Stimulated activated CD8-positive, alpha-beta memory T cell treated with anti-CD3 and anti-CD28 coated beads, Interleukin-4, amount 100 ng/mL, for 24 hours (primary cell): ENCODE results near the gene UNC13C.

Source experiments
- DNase-seq: peaks from one replicate; pipeline ENCODE4 v3.0.0-alpha.2; 2020; ENCODE audit warnings: low read depth

The UNC13C gene

DNA sequence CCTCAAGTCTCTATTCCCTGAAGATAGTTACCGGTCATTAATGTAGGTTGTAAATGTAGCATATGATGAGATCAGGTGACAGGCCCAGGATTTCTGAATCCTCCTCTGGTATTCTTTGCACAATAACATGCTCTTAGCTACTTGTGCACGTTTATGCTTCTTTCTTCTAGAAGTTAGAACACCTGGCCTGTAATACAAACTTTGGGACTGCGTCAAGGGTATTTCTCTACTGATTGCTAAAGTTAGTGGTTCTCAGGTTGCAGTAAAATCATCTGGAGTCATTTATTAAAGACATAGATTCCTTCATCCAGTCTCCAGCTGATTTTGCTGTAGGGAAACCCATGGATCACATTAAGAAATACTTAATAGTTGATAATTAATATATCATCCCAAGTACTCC is 48.0 kb downstream of the UNC13C start:
- DNase-seq = no peak

DNA sequence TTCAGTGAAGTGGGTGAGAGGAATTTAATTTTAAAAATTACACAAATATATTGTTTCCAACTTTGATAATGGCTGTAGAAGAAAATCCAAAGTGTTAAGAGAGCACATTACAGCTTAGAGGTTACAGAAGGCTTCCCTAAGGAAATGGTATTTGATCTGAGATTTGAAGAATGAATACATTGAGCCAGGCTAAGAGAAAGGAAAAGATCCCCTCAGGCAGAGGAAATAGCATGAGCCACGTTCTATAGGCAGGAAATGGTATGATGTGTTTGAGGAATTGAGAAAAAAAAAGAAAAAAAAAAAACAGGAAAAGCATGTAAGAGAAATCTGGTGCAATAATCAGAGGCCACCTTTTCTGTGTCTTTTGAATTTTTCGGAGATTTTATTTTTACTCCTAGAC is 48.6 kb downstream of the UNC13C start:
- no peak for DNase-seq

DNA sequence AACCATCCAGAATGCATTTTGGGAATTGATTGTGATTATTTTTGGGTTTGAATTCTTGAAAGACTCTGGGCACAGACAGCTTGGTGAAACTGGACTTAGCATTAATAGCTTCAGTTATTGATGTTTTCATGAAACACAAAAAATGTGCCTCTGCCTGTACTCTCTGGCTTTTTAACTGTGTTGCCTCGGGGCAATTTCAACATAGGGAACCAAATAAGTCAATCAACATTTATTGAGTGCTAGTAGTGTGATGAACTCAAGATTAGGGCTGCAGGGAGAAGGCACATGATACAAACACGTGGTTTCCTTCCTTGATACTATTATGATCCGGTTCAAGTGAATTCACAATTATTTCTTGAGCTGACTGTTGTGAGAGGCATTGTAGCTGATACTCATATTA is 50.8 kb downstream of the UNC13C start:
- no peak for DNase-seq

DNA sequence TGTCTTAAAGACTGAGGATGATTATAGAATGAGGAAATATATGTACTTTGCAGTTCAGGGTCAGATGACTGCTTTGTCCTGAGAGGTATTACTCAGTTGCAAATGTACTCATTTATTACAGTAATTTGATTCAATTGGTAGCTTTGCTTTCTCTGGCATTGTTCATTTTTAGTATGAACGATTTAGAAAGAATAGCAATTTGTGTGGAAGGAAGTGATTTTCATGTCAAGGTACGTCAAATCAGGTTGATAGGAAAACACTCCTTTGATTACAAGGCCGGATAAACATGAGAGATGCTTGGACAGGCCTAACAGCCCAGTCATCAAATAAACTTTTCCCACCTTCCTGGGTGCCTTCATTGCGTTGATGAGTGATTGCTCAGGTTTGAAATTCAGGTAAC is 53.8 kb downstream of the UNC13C start:
- DNase-seq = no peak

DNA sequence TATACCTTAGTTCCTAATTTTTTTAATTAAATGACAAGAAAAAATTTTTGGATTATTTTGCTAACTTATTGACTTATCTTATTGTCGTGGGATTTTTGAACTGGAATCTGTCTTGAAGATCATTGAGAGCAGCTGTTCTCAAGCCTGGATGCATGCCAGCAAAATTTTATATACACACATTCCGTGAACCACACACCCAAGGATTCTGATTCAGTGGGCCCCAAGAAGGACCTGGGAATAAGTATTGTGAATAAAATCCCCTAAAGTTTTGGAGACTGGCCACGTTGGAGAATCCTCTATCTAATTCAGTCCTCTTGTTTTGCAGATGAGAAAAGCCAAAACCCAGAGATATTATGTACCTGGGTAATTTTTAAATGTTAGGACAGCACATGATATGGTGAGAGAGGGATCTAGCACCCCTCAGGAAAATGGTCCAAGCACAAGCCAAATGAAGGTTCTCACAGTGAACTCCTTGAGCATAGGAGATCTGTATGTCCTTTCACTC is 55.2 kb downstream of the UNC13C start:
- no peak for DNase-seq

DNA sequence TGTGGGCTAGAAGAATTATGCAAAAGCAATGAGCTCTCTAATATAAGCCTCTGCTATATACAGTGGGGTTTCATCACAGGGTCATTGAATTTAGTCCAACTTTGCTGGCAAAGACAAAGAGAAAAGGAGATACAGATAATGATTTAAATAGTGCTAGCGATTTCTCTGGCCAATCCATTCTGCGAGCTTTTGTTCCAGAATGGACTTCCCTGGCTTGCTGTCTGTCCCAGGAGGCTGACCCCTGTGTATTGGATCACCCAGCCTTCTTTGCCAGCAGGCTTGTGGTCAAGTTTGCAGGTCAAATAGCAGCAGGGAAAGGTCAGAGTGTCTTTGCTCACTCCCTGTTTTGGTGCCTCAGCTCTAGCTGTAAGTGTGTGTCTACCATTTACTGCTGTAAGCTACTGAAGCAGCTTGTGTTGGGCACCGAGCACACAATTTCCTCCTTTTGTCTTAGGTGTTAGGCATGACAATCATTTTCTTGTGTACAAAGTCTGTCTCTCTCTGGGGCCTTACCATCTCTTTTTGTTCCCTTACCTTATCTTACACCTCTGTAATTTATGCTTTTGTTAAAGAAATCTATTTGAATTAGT is 55.7 kb downstream of the UNC13C start:
- no peak for DNase-seq

DNA sequence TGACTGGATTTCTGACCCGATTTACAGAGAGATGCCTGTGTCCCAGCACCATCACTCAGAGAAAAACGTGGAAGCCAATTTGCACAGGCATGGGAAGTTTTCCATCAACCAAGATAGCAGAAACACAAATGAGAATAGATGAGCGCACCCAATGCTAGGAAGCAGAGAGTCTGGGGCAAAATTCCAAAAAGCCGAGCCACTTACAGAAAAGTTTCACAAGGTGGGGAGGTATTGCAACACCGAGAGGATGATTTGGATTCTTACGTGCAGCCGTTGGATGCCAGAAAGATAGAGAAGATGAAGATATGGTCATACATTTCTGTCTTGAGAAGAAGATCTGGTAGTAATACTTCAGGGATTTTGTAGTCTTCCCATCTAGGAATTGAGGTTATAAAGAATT is 57.4 kb downstream of the UNC13C start:
- no peak for DNase-seq

DNA sequence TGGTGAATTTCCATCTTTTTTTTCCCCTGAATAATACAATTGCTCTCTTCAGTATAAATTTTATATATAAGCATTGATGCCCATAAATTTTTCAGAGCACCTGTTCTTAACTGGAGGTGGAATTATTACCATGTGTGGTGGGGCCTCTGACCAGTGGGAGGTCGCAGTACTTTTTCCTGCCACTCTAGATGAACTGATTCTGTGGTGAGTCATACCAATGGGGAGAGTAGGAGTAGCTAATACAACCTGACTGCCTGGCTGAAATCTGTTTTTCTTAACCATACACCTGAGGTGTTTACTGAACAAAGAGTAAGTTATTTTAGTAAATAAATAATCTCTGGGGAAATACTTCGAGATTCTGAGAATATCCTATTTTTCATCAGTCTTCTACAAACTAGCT is 67.2 kb downstream of the UNC13C start:
- DNase-seq = no peak

DNA sequence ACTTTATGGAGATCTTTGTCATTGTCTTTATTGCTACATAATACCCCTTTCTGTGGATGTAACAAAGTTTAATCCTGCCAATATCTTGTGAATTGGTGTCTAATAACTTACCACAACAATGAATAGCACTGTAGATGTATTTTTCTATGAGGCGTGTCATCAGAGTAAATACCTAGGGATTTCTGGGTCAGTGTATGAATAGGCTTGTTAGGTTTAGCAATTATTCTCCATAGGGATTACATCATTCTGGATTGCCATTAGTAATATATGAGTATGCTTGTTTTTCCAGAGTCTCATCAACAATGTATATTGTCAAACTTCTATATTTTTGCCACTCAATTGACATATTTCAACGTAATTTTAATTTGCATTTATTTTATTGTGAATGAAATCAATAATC is 67.9 kb downstream of the UNC13C start:
- DNase-seq = no peak

DNA sequence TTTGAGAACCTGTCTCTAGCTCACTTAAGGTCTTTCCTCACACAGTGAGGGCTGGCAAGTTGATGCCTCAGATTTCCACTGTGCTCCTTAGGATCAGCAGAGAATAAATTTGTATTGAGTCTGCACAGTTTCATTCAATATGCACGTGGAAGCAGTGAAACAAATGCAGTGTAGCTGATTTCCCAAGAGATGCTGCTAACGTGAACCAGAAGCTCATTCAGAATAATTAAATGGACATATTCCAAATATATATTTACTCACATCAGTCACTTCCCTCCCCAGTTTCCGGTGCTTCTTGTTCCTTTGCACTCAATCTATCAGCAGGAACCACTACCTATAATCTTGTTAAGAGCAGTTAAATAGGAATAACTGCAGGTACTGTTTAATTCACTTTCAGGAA is 86.1 kb downstream of the UNC13C start:
- no peak for DNase-seq

DNA sequence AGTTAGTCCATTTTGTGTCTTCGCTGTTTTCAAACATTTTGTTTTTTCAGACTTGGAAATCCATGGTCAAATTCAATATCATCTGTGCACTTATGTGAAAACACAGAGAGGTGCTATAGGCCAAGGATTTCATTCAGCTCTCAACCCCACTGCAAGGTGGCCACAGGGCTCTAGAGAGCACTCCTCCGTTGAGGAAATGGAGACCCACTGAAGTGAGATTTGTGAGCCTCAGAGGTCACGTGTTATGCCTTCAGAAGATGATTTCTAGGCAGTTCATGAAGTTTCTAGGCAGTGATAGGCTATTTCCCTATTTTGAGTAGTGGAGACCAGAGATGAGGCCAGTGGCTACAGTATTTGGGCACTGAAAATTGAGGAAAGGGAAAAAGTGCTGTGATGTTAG is 88.2 kb downstream of the UNC13C start:
- DNase-seq = no peak

DNA sequence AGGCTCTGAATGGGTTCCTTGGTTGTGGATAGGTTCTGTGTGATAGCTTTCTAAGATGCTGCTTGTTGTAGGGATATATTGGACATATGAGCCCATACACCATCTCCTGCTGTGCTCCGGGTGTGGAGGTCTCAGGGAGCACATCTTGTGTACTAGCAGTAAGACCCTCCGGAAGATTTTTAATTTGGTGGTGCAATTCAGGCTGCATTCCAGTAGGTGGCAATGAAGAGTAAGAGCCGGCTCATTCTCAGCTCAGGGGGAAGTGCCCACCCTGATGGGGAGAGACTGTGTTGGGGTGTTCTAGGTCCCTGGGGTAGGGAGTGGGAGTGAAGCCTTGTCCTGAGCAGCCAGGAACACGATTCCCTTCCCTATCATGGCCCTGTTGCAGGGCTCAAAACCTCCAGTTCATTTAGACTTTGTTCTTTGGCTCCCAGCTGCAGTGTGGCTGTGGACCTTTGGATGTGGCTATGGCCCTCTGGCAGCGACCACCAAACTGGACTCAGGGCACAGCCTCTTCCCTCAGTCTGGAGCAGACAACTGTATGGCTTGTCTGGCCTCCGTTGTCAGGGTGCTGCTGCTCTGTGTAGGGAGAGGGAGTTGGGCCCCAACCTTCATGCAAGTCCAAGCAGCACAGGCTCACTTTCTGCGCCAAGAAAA is 104.7 kb downstream of the UNC13C start:
- DNase-seq = no peak

DNA sequence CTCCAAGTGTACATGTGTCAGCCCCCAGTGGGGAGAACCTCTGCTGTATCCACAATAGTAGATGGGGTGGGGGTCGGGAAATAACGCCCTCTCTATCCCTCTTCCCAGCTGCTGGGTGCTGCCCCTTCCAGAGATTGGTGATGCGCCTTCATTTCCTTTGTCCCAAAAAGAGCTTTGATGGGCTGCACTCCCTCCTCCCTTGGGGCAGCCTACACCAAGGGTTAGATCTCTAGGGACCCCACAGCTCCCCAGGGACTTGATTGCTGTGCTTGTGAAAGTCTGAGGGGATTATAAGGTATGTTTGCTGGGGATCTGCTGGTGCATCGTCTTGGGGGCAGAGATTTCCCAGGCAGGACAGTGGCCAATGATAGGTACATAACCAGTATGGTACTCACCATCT is 105.3 kb downstream of the UNC13C start:
- no peak for DNase-seq

DNA sequence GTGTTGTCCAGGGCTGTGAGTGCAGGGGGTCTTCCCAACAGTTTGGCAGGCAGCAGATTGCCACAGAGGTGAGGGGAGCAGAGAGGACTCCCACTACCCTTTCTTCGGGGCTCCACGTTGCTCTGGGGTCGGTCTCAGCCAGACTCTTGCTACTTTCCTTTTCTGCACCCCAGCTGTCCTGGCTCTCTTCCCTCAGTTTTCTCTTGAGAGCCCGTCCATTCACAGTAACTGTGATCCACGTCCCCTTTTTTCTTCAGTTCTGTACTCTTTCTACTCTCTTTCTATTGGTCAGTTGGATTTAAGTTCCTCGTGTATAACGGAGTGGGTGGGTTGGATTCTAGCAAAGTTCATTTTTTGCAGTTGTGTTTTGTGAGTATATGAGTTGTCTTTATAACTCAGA is 105.8 kb downstream of the UNC13C start:
- DNase-seq = no peak

DNA sequence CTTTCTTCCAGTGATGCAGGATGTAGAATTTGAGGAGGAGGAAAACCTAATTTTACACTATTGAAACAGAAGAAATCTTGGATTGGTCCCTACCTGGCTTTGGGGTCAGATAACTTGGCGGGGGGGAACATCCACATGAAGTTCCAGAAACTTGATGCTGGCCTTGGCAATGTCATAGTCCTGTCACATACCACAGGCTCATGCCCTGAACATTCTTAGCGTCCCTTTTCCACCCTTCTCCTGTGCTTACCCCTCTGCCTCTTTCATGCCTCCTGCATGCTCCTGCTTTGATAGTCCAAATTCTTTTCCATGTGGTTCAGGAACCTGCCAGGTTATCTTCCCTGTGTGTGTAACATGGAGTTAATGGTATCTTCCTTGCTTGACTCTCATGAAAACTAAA is 110.6 kb downstream of the UNC13C start:
- DNase-seq = no peak

DNA sequence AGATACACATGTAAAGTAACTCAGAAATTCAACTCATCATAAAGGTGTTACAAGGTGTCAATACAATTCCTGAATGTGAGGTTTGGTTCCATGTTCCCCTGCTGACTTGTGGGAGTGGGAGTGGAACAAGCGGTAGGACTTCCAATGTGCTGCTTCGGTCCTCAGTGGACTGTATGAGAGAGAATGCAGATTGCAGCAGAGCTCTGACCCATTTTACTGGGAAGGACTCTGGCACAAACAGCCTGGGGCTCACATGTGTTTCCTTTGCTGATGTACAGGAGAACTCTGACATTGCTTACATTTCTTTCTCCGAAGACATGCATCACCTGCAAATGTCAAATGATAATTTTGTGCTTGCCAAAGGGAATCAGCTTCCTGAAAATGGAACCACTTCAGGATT is 111.5 kb downstream of the UNC13C start:
- DNase-seq = no peak

DNA sequence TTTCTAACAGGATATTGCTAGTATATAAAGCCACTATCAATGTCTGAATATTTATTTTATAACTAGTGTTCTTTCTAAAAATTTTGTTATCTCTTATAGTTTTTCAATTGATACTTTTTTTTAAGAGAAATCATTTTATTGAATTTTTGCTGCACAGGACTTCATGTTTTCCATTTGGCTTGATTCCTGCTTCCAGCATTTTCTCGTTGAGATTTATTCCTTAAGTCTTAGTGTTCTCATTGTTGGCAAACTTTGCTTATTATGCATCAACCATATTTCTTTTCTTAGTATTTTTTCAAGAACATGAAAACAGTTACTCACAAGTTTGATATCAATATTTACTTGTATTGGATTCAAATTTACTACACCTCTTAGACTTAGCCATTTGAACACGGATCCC is 113.4 kb downstream of the UNC13C start:
- no peak for DNase-seq

DNA sequence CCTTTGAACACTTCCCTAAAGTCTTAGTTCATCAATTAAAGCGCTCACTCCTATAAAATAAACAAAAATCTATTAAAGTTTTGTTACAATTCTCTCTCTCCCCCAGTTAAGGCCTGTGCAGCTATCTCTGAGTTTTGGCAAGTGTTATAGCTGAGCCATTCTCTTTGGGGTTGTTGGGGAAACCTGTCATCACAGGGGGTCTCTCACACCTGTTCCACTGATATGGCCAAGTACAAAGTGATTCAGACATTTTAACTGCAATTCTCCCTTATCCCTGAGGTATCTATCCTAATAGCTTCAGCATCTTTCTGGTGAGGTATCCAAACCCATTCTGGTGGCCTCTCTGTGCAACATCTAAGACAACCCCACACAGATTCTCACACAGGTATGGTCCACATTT is 116.4 kb downstream of the UNC13C start:
- no peak for DNase-seq

DNA sequence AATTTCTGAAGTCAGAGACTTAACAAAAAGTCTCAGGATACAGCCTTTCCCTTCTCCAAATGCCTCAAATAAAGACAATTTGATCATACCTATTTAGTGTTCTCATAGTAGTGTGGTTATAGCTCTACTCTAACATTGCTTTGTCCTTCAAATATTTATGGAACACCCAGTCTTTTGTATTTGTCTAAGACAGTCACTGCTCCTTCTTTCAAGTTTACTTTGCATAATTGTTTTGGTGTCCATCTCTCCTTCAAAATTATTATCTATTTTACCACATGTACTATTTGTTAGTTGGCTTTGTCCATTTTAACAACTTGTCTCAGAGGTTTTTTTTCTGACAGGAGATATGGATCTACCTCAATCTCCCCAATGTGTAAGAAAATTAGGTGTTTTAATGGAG is 118.8 kb downstream of the UNC13C start:
- no peak for DNase-seq

DNA sequence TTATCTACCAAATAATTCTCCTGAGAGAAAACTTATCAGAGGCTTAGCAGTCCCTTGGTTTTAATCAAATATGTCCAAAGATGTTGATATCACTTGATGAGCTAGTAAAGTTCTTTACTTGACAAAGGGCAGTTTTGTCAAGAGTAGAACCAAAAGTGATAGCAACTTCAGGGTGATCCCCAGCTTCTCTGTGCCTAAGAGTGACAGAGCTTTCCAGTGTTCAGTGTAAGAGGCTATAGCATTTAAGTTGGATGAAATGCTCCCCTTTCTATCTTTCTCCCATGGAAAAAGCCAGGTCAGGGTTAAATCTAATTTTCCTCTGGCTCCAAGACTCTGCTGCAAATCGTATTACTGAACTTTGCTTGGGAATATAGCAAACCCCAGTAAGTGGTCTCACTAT is 120.8 kb downstream of the UNC13C start:
- no peak for DNase-seq

DNA sequence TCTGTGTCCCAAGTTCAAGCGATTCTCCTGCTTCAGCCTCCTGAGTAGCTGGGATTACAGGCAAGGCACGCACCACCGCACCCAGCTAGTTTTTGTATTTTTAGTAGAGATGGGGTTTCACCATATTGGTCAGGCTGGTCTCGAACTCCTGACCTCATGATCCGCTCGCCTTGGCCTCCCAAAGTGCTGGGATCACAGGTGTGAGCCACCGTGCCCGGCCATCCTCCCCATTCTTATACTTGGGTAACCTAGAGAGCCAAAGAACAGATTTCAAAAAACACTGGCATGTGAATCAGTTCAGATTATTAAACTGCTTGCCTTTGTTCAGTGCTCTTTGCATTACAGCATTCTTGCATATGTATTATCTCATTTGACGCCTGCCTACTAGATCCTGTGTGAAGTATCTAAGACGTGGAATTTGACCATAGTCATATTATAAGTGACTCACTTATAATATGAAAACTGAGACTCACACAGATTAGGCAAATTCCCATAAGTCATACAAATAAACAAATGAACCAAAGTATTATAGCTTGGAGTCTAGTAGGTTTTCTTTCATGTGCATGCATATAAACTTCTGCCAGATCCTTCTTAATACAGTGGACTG is 123.5 kb downstream of the UNC13C start:
- DNase-seq = no peak

DNA sequence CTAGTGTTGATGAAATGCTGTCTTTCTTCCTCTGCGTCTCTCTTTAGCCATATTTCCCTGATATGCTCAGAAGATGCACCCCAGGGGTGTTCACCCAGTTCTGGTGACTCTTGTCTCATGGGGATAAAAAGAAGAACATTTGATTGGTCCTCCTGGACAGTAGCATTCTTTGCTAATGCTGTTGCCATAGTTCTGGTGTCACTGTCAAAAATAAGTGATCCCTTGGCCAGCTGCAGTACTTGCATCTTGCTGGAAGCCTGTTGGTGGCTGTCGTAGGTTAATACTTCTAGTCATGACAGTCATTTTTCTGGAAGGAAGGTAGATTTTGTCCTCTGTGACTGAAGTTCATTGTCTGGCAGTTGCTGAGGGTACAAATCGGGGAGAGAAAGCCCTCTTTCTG is 124.5 kb downstream of the UNC13C start:
- DNase-seq = no peak

DNA sequence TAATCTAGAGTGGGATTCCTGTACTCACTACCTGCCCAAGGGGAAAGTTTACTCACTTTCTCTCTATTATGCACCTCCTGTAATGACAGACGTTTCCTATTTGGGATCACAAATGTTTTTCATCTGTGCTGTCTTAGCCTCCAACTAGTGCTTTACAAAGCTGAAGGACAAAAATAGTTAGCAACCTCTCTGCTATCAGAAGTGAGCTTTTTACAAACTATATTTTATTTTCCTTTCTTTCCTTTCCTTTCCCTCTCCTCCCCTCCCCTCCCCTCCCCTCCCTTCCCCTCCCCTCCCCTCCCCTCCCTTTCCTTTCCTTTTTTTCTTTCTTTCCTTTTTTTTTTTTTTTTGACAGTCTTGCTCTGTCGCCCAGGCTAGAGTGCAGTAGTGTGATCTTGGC is 130.8 kb downstream of the UNC13C start:
- DNase-seq = no peak

DNA sequence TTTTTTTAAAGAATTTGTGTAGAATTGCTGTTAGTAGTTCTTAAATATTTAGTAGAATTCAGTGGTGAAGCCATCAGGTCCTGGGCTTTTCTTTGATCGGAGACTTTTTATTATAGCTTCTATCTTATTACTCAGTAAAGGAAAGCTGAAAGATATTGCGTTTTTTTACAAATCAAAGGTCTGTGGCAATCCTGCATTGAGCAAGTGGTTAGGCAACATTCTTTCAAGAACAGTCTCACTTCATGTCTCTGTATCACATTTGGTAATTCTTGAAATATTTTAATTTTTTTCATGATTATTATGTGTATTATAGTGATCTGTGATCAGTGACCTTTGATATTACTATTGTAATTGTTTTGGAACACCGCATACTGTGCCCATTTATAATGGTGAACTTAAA is 140.8 kb downstream of the UNC13C start:
- no peak for DNase-seq
